ENCODE results near the gene PLEKHS1. TPM values are rescaled to one million over a fixed set of nuclear protein-coding genes. Genes with fewer than 3 reads are reported as not detected.
A peak's percentile ranks its signal among the peaks of the same experiment; 100 is the strongest.

Gene PLEKHS1
- total RNA-seq, 1 experiment from 2014 or later, result 0.03 TPM

DNA sequence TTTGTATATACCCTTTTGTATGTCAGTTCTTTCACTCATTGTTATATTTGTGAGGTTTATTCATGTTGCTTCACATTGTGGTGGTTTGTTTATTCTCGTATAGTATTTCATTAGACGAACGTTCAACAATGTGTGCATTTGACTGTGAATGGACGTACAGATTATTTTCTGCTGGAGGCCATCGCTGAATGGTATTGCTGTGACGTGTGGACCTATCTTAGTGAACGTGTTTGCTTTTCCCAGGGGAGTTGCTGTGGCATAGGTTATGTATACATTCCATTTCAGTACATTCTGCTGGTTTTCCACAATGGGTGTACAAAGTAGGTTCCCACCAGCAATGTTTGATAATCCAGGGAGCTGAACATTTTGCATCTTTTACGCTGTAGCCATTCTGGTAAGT is 31.1 kb upstream of the PLEKHS1 start:
- no peak for DNase-seq (ENCODE audit: low read depth in 1 of 2, low spot score in 2 of 2)
- H3K27me3 ChIP-seq (replicated peaks), result no peaks in the 10 kb centered on the region
- H3K4me1 ChIP-seq (replicated peaks), result no peaks in the 10 kb centered on the region
- no peak overlapping the region for H3K27ac ChIP-seq
- peaks cover 44% of the 10 kb centered on the region for H3K36me3 ChIP-seq
- H3K9me3 ChIP-seq (replicated peaks), result no peaks in the 10 kb centered on the region
- no peak overlapping the region for H3K4me3 ChIP-seq

DNA sequence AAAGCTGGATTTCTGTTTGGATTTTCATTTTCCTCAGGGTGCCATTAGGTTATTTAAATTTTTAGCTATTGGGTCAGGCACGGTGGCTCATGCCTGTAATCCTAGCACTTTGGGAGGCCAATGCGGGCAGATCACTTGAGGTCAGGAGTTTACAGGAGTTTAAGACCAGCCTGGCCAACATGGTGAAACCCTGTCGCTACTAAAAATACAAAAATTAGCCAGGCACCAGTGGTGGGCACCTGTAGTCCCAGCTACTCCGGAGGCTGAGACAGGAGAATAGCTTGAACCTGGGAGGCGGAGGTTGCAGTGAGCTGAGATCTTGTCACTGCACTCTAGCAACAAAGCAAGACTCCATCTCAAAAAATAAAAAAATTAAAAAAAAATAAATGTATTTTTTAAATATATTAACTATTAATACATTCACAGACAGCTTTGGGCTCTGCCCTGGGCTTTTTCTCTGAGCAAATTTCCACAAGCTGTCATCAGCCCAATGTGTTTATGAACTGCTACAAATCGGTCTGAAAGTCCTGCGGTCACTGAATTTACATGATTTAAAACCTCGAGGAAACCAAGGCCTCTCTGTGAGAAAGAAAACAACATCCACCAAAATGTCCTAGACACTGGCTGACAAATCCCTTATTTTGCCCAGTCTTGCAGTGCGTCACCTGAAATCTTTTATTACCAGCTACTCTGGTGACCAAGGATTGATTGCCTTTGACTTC is 19.2 kb upstream of the PLEKHS1 start:
- DNase-seq (ENCODE audit: low read depth in 1 of 2, low spot score in 2 of 2), result no peak
- H3K27ac ChIP-seq, result no peak overlapping the region
- no peaks in the 10 kb centered on the region for H3K9me3 ChIP-seq (replicated peaks)
- H3K4me3 ChIP-seq, result no peak overlapping the region
- H3K36me3 ChIP-seq, result peaks cover 28% of the 10 kb centered on the region
- no peaks in the 10 kb centered on the region for H3K27me3 ChIP-seq (replicated peaks)
- peaks cover 11% of the 10 kb centered on the region for H3K4me1 ChIP-seq (replicated peaks)

DNA sequence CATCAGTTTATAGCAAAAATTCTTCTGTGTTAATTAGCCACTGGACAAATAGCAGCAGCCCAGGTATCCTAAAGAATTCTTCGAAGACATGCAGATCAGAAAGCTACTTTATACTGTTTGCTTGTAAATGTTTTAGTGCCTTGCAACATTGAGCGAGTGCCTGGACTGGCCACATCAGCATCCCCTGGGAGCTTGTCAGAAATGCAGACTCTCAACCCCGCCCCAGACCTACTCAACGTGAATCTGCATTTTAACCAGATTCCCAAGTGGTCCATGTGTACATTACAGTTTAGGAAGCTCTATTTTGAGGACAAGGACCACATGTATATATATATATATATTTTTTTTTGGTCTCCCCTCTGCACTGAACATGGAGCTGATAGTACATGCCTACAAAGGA is 18.5 kb upstream of the PLEKHS1 start:
- Histone ChIP-seq H3K36me3 (peaks cover 26% of the 10 kb centered on the region), H3K4me3 (no peak overlapping the region), H3K9me3 (replicated peaks) (no peaks in the 10 kb centered on the region), H3K27me3 (replicated peaks) (no peaks in the 10 kb centered on the region), H3K4me1 (replicated peaks) (peaks cover 11% of the 10 kb centered on the region), H3K27ac (no peak overlapping the region)
- no peak for DNase-seq (ENCODE audit: low read depth in 1 of 2, low spot score in 2 of 2)

DNA sequence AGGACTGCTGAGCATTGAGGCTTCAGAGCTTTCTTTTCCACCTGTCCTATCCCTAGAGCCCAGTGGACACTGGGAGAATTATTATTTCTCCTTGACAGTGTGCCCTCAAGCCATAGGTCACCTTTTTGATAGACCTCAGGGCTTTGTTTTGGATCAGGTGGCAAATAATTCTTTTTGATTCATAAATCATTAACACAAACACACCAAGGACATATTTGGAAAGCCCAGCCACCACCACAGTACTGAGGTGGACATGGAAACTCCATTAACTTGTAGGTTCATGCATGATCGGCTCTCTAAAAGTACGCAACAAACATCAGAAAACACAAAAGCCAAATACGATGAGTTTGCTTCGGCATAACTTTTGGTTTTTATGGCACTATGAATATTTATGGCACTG is 17.8 kb upstream of the PLEKHS1 start:
- Histone ChIP-seq H3K9me3 (replicated peaks) (no peaks in the 10 kb centered on the region), H3K27me3 (replicated peaks) (no peaks in the 10 kb centered on the region), H3K27ac (no peak overlapping the region), H3K4me3 (no peak overlapping the region), H3K36me3 (peaks cover 23% of the 10 kb centered on the region), H3K4me1 (replicated peaks) (peaks cover 11% of the 10 kb centered on the region)
- no peak for DNase-seq (ENCODE audit: low read depth in 1 of 2, low spot score in 2 of 2)

DNA sequence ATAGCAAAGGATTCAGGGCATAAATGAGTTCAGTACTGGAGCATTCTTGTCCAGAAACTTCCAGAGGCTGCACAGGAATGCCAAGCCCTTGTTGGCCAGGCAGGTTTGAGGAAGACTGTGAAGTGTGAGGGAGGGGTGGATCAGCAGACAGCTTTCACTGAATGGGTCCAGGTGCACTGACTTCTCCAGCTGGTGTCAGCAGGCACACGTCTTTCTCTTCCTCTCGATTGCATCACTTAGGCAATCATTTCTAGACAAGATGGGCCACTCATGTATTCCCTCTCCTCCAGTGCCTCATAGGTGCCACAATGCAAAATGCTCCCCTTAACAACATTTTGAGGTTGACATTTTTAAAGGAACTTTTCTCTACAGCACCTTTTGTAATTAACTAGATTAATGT is 15.6 kb upstream of the PLEKHS1 start:
- peak in 1 of 2 experiments; percentile 14 for DNase-seq (ENCODE audit: low read depth in 1 of 2, low spot score in 2 of 2)
- Histone ChIP-seq H3K9me3 (replicated peaks) (no peaks in the 10 kb centered on the region), H3K27ac (no peak overlapping the region), H3K27me3 (replicated peaks) (no peaks in the 10 kb centered on the region), H3K4me1 (replicated peaks) (peaks cover 11% of the 10 kb centered on the region), H3K36me3 (peaks cover under 1% of the 10 kb centered on the region; the same call in 1 of the 2 replicates), H3K4me3 (no peak overlapping the region)

DNA sequence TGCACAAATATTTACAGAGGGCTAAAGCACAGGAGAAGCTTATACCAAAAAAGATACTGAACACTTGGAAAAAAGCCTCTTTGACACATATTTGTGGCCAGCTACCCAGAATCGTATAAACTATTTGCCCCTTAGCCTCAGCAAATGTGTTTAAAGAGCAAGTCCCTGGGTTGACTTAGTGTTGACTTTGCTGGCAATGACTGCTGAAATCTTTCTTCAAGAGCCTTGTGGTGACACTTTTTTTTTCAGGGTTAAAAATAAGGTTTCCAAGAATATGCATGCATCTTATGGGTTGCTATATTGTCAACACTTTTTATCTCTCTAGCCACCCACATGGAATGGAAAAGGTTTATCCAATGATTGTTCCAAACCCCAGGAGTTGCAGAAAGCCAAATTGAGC is 14.9 kb upstream of the PLEKHS1 start:
- Histone ChIP-seq H3K27ac (no peak overlapping the region), H3K36me3 (no peaks in the 10 kb centered on the region; the same call in 1 of the 2 replicates), H3K4me1 (replicated peaks) (peaks cover 11% of the 10 kb centered on the region), H3K4me3 (no peak overlapping the region), H3K27me3 (replicated peaks) (no peaks in the 10 kb centered on the region), H3K9me3 (replicated peaks) (no peaks in the 10 kb centered on the region)
- peak in 1 of 2 experiments; percentile 52 for DNase-seq (ENCODE audit: low read depth in 1 of 2, low spot score in 2 of 2)

DNA sequence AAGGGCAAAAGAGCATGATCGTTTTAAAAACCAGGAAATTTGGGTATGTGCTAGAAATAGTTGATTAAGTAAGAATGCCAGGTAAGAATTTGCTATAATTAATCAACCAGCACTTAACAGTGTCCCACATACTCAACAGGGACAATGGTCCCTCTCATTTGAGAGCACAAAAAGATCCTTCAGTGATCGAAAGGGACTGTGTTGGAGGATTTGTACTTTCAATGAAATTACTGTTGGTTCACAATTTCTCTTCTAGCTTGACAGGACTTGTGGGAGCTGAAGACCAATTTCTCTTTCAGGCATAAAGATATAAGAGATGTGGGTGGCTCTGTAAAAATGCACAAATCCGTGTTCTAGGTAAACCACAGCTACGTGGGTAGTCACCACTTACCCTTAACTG is 12.5 kb upstream of the PLEKHS1 start:
- Histone ChIP-seq H3K4me1 (replicated peaks) (peaks cover 11% of the 10 kb centered on the region), H3K36me3 (no peaks in the 10 kb centered on the region), H3K27ac (no peak overlapping the region), H3K9me3 (replicated peaks) (no peaks in the 10 kb centered on the region), H3K27me3 (replicated peaks) (no peaks in the 10 kb centered on the region), H3K4me3 (no peak overlapping the region)
- DNase-seq (ENCODE audit: low read depth in 1 of 2, low spot score in 2 of 2), result no peak

DNA sequence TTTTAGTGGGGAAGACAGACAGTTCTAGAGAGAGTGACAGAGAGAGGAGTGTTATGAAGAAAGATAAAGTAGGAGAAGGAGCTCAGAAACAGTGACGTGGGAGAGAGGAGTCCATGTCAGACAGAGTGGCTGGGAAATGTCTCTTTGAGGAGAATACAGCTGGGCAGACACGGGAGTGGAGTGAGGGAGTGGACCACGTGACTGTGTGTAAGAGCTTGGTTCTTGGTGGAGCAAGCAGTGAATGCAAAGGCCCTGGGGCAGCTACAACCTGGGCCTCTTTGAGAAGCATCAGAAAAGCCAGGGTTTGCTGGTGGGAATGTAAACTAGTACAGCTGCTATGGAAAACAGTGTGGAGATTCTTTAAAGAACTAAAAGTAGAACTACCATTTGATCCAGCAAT is 11.9 kb upstream of the PLEKHS1 start:
- Histone ChIP-seq H3K9me3 (replicated peaks) (no peaks in the 10 kb centered on the region), H3K4me1 (replicated peaks) (peaks cover 11% of the 10 kb centered on the region), H3K36me3 (no peaks in the 10 kb centered on the region), H3K4me3 (no peak overlapping the region), H3K27ac (no peak overlapping the region), H3K27me3 (replicated peaks) (no peaks in the 10 kb centered on the region)
- DNase-seq (ENCODE audit: low read depth in 1 of 2, low spot score in 2 of 2), result no peak

DNA sequence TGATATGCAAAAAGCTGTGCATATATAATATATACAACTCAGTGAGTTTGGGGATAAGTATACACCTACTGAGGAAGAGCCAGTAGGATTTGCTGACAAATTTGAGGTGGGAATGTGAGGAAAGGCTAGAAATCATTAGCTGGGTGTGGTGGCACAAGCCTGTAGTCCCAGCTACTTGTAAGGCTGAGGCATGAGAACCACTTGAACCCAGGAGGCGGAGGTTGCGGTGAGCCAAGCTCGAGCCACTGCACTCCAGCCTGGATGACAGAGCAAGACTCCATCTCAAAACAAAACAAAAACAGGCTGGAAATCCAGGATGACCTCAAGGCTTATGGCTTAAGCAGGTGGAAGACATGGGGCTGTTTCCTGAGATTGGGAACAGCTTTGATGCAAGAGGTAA is 10.6 kb upstream of the PLEKHS1 start:
- H3K27ac ChIP-seq, result no peak overlapping the region

DNA sequence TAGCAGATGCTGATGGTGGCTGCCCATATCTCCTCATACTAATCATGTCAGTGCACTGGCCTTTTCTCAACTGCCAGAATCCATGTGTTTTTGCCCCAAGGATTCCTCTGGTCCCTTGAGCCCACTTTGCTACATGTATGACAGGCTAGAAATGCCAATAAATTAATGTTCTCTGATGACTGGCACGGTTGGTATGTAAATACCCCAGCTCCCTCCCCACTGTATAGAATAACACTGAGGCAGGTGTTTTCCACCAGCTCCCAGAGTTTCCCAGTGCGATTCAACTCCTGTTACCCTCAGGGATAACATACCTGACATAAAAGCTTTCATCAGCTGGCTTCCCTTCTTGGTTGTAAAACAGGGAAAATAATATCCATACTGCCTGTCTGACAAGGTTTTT is 9.0 kb upstream of the PLEKHS1 start:
- Histone ChIP-seq H3K27me3 (replicated peaks) (no peaks in the 10 kb centered on the region), H3K9me3 (replicated peaks) (no peaks in the 10 kb centered on the region), H3K36me3 (no peaks in the 10 kb centered on the region), H3K4me1 (replicated peaks) (peaks cover 8% of the 10 kb centered on the region), H3K4me3 (no peak overlapping the region), H3K27ac (no peak overlapping the region)
- no peak for DNase-seq (ENCODE audit: low read depth in 1 of 2, low spot score in 2 of 2)

More for the DNA sequence above, 10.6 kb upstream of the PLEKHS1 start:
- no peak for DNase-seq (ENCODE audit: low read depth in 1 of 2, low spot score in 2 of 2)
- H3K27me3 ChIP-seq (replicated peaks), result no peaks in the 10 kb centered on the region
- H3K4me3 ChIP-seq, result no peak overlapping the region
- no peaks in the 10 kb centered on the region for H3K9me3 ChIP-seq (replicated peaks)
- H3K4me1 ChIP-seq (replicated peaks), result peaks cover 9% of the 10 kb centered on the region
- no peaks in the 10 kb centered on the region for H3K36me3 ChIP-seq

DNA sequence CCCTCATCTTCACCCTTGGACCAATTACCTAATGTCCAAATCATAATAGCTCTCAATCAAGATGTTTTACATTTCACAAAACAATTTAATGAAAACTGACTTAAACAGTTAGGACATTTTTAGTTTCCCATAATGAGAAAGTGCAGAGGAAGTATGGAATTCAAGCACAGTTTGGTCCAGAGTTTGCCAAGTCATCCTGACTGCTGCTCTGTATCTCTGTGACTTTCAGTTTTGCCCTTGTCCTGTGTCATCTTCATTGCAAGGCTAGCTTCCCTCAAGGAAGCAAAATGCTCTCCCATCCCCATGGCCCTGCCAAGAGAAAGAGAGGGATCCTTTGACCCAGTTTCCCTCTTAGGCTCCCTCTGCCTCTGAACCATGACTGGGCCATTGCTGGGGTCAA is 7.9 kb upstream of the PLEKHS1 start:
- no peak overlapping the region for H3K4me3 ChIP-seq
- no peaks in the 10 kb centered on the region for H3K27me3 ChIP-seq (replicated peaks)
- no peaks in the 10 kb centered on the region for H3K9me3 ChIP-seq (replicated peaks)
- H3K36me3 ChIP-seq, result no peaks in the 10 kb centered on the region
- DNase-seq (ENCODE audit: low read depth in 1 of 2, low spot score in 2 of 2), result no peak
- H3K4me1 ChIP-seq (replicated peaks), result peaks cover 8% of the 10 kb centered on the region
- no peak overlapping the region for H3K27ac ChIP-seq

DNA sequence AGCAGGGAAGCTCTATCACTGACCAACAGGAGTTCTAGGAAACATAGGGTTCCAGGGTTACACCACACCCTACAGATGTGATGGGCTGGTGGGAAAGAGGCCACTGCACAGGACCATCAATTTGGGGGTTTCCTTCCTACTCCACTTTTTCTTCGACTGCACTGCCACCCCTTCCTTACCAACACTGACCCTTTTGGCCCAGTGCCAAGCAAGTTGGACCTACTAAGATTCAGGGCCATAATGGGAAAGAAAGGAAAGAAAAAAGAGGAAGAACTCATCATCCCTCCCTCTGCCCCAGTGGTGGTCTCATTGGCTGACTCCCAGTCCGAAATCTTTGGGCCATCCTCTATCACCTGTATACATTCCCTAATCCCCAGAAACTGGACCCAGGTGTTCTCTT is 6.1 kb upstream of the PLEKHS1 start:
- peaks cover 8% of the 10 kb centered on the region for H3K4me1 ChIP-seq (replicated peaks)
- H3K4me3 ChIP-seq, result no peak overlapping the region
- no peaks in the 10 kb centered on the region for H3K36me3 ChIP-seq
- H3K27me3 ChIP-seq (replicated peaks), result no peaks in the 10 kb centered on the region
- no peaks in the 10 kb centered on the region for H3K9me3 ChIP-seq (replicated peaks)
- DNase-seq (ENCODE audit: low read depth in 1 of 2, low spot score in 2 of 2), result no peak
- H3K27ac ChIP-seq, result no peak overlapping the region

DNA sequence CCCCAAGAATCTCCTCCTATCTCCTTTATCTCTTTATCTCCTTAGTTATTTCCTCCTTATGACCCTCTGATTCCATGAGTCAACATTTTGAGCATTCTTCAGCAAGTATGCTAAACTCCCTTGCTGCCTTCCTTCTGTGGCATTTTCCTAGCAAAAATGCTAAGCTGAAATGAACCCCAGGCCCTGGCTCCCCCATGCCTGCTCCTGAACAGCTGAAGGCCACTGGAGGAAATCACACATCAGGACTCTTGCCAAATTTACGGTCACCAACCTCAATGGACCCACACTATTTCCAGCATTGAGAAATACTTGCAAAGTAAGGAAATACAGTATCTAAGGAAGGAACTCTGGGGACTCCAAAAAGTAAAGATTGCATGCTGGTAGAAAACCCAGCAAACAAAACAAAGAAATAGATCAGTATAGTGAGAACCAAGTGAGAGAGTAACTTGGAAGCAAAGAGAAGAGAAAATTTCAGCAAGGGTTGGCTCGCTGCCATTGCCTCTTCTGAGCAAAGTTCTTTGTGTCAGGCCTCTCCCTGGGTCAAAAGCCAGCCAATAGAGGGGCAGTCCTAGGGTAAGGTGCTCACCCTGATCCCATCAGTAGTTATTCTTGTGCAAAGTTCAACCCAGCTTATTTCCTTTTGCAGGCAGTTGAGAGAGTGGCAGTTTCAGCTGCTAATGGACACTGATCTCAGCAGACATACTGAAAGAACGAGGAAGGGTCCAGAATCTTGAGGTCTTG is 5.1 kb upstream of the PLEKHS1 start:
- no peaks in the 10 kb centered on the region for H3K9me3 ChIP-seq (replicated peaks)
- H3K27ac ChIP-seq, result no peak overlapping the region
- H3K36me3 ChIP-seq, result no peaks in the 10 kb centered on the region
- no peak overlapping the region for H3K4me3 ChIP-seq
- no peaks in the 10 kb centered on the region for H3K27me3 ChIP-seq (replicated peaks)
- DNase-seq (ENCODE audit: low read depth in 1 of 2, low spot score in 2 of 2), result no peak
- H3K4me1 ChIP-seq (replicated peaks), result peaks cover 8% of the 10 kb centered on the region

DNA sequence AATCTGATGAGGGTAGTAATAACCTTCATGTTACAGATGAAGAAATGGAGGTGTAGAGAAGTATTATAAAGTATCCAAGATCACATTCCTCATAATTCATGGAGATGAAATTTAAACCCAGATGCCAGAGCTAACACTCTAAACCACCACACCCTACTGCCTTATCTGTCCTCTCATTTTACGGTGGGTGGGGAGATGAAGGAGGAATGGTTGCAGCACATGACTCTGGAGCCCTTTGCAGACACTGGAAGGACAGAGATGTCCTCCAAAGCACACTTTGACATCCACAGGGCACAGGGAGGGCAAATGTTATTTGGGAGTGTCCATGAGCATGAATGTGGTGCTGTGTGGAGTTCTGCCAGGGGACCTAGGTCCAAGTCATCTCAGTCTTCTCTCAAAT is 1.1 kb downstream of the PLEKHS1 start:
- Histone ChIP-seq H3K9me3 (replicated peaks) (no peaks in the 10 kb centered on the region), H3K4me3 (no peak overlapping the region), H3K4me1 (replicated peaks) (no peaks in the 10 kb centered on the region), H3K36me3 (no peaks in the 10 kb centered on the region), H3K27me3 (replicated peaks) (no peaks in the 10 kb centered on the region; the same call in 1 of the 2 replicates), H3K27ac (no peak overlapping the region)
- DNase-seq (ENCODE audit: low read depth in 1 of 2, low spot score in 2 of 2), result no peak

Data from SJSA1 (cell line).